Activated CD8-positive, alpha-beta memory T cell treated with anti-CD3 and anti-CD28 coated beads, Interleukin-2, amount 10 ng/mL, durations not matched to agents 7 days and 5 days (primary cell): Measurements from ENCODE around the gene FAM107B. TPM values are rescaled to one million over a fixed set of nuclear protein-coding genes. Genes with fewer than 3 reads are reported as not detected.

Experiments used
- ATAC-seq: fragments of 150-1000 bp; cut with Tn5 transposase; one replicate; pipeline ENCODE4 v1.10.0; 2021; ENCODE audit warnings: moderate library complexity
- CTCF ChIA-PET: fragments of 350-600 bp; sonication (Branson Sonifier 250); formaldehyde crosslinking; loops from one replicate; lab custom pipeline; 2021; ENCODE audit warnings: antibody characterized with exemption; lab: Charles Lee
- DNase-seq: peaks from one replicate; pipeline ENCODE4 v3.0.0-alpha.2; 2020
- H3K27ac Mint-ChIP-seq: one replicate; pipeline ENCODE4 v1.8.0; 2021; ENCODE audit warnings: mild to moderate bottlenecking, mixed read lengths
- H3K27me3 Mint-ChIP-seq: one replicate; pipeline ENCODE4 v1.8.0; 2021; ENCODE audit warnings: mixed read lengths
- H3K36me3 Mint-ChIP-seq: one replicate; pipeline ENCODE4 v1.8.0; 2021; ENCODE audit warnings: mild to moderate bottlenecking, mixed read lengths
- H3K4me1 Mint-ChIP-seq: one replicate; pipeline ENCODE4 v1.8.0; 2021; ENCODE audit warnings: mixed read lengths
- H3K4me3 Mint-ChIP-seq: one replicate; pipeline ENCODE4 v1.8.0; 2021; ENCODE audit warnings: mild to moderate bottlenecking, moderate library complexity, mixed read lengths
- H3K9me3 Mint-ChIP-seq: one replicate; pipeline ENCODE4 v1.8.0; 2022; ENCODE audit warnings: low read depth, mixed read lengths
- total RNA-seq, 2 experiments: library from RNA; stranded (reverse); gene quantifications; one replicate each; pipeline ENCODE4 v1.2.3, GENCODE V29; 2021

Gene FAM107B
- total RNA-seq, 2 experiments from 2014 or later: 114 to 208 TPM

- Mint-ChIP-seq H3K9me3 (no peaks in the 10 kb centered on the region), H3K27ac (no peak overlapping the region), H3K27me3 (peaks cover 13% of the 10 kb centered on the region), H3K4me1 (no peaks in the 10 kb centered on the region), H3K4me3 (no peak overlapping the region), H3K36me3 (no peaks in the 10 kb centered on the region)
- no peak for ATAC-seq
- CTCF ChIA-PET: no interaction called here
- no peak for DNase-seq
These were observed 3.8 kb downstream of the FAM107B start for GRCh38 chr10:14770927-14771326.

- ATAC-seq (no peak), DNase-seq (no peak)
- CTCF ChIA-PET: no interaction called here
- H3K9me3 Mint-ChIP-seq: no peaks in the 10 kb centered on the region
- H3K4me1 Mint-ChIP-seq: peaks cover 3% of the 10 kb centered on the region
- H3K4me3 Mint-ChIP-seq: no peak overlapping the region
- H3K27ac Mint-ChIP-seq: no peak overlapping the region
- H3K27me3 Mint-ChIP-seq: peaks cover 6% of the 10 kb centered on the region
- no peaks in the 10 kb centered on the region for H3K36me3 Mint-ChIP-seq
These were observed 13.3 kb downstream of the FAM107B start for GRCh38 chr10:14761372-14761771.

DNA sequence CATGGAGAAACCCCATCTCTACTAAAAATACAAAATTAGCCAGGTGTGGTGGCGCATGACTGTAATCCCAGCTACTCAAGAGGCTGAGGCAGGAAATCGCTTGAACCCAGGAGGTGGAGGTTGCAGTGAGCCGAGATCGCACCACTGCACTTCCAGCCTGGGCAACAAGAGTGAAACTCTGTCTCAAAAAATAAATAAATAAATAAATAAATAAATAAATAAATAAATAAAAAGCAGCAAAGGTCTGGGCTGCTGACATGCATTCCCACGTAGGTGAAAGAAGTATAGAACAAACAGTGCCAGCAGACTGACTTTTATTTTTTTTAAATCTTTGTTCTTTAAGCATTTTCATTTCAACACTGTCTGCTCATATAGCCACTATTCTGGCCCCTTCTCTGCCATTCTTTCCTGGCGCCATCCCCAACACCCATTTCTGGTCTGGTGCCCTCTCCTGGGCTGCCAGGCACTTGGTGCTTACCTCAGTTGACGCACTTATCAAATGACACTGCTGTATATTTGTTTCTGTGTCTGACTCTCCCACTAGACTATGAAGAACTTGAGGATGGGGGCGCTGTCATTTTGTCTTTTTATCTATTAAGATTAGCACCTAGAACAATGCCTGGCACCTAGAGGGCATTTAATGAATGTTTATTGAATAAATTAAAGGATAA is 15.6 kb downstream of the FAM107B start:
- ATAC-seq: no peak
- H3K36me3 Mint-ChIP-seq: no peaks in the 10 kb centered on the region
- CTCF ChIA-PET: no interaction called here

GRCh38 chr10:14758451-14758850 is 16.2 kb downstream of the FAM107B start:
- ATAC-seq: no peak

More for the DNA sequence above, 15.6 kb downstream of the FAM107B start:
- Mint-ChIP-seq H3K9me3 (no peaks in the 10 kb centered on the region), H3K4me3 (no peak overlapping the region), H3K4me1 (peaks cover 3% of the 10 kb centered on the region), H3K27ac (no peak overlapping the region), H3K27me3 (peaks cover 2% of the 10 kb centered on the region)
- DNase-seq: no peak

DNA sequence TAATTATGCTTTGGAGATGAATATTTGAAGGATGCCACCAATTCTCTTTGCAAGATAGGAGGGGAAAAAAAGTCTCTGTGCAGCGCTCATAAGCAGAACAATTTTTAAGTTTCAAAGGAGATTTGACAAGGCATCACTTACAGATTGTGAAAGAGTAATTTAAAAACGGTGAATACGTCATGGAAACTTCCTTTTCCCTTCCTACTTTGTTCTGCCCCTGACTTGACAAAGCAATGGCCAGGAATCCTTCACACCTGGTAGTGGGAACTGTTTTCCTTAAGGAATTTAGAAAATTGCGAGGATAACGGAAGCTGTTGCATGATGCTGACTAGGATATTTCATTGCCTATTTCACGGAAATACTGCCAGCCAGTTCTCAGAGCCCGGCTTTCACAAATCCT is 16.7 kb downstream of the FAM107B start:
- Mint-ChIP-seq H3K36me3 (no peaks in the 10 kb centered on the region), H3K4me3 (no peak overlapping the region), H3K9me3 (no peaks in the 10 kb centered on the region), H3K27me3 (peaks cover 2% of the 10 kb centered on the region), H3K27ac (no peak overlapping the region), H3K4me1 (peaks cover 3% of the 10 kb centered on the region)
- ATAC-seq: no peak
- CTCF ChIA-PET: no interaction called here
- DNase-seq: no peak

More at GRCh38 chr10:14758451-14758850, 16.2 kb downstream of the FAM107B start:
- DNase-seq: no peak
- Mint-ChIP-seq H3K9me3 (no peaks in the 10 kb centered on the region), H3K36me3 (no peaks in the 10 kb centered on the region), H3K4me3 (no peak overlapping the region), H3K27ac (no peak overlapping the region), H3K27me3 (peaks cover 2% of the 10 kb centered on the region), H3K4me1 (peaks cover 3% of the 10 kb centered on the region)
- CTCF ChIA-PET: no interaction called here

DNA sequence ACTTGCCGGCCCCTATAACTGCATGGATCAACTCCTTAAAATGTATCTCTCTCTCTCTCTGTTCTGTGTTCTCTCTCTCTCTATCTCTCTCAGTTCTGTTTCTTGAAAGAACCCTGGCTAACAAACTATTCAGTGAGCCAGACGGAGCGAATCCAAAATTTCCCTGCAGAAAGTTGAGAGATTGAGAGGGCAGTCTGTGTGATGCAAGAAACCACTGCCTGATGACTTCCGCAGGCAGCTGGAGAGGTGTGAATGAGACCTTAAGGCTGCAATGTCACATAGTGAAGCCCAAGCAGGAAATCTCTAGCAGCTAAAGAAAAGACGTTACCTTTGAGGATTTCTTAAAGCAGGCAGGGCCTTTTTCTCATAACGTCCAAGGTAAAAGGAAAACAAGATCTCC is 17.3 kb downstream of the FAM107B start:
- Mint-ChIP-seq H3K9me3 (no peaks in the 10 kb centered on the region), H3K36me3 (no peaks in the 10 kb centered on the region), H3K27ac (no peak overlapping the region), H3K4me3 (no peak overlapping the region), H3K4me1 (peaks cover 3% of the 10 kb centered on the region), H3K27me3 (peaks cover 2% of the 10 kb centered on the region)
- CTCF ChIA-PET: no interaction called here
- ATAC-seq (no peak), DNase-seq (no peak)

DNA sequence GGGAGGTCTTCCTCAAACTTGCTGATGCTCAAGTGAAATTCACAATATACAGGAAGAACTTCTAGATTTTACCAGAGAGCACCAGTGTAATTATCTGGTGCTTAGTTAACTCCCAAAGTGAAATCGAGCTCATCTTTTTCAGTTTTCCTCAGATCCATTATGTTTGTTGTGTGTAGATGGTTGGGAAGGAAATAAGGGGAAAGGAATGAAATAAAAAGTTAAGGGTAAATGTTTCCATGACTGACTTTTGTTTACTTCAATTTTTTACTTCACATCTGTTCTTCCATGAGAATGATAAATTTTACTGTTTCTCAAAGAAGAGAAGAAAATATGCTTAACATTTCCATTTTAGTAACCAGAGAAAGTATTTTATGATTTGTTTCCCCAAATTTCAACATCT is 21.3 kb downstream of the FAM107B start:
- DNase-seq: no peak
- H3K27ac Mint-ChIP-seq: no peak overlapping the region
- no peak for ATAC-seq
- CTCF ChIA-PET: no interaction called here
- no peaks in the 10 kb centered on the region for H3K36me3 Mint-ChIP-seq
- H3K27me3 Mint-ChIP-seq: peaks cover 2% of the 10 kb centered on the region
- no peak overlapping the region for H3K4me3 Mint-ChIP-seq
- H3K4me1 Mint-ChIP-seq: peaks cover 3% of the 10 kb centered on the region
- H3K9me3 Mint-ChIP-seq: no peaks in the 10 kb centered on the region

DNA sequence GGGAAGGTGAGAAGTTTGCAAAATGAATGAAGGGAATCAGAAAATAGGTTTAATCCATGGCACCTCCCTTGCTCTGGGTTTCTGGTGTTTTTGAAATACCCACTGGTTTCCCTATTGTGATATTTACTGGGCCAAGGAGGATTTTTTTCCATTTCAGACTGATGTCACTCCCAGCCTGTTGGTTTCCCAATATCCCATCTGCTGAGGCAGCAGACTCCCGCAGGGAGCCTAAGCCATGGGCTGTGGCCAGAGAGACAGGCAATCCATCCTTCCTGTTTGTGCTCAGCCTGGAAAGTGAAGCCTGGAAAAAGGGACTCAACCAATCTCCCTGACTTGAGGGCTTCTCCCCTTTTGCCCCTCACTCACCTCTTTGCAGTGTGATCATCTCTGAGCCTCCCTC is 22.8 kb downstream of the FAM107B start:
- Mint-ChIP-seq H3K4me3 (no peak overlapping the region), H3K27ac (no peak overlapping the region), H3K27me3 (peaks cover 5% of the 10 kb centered on the region), H3K36me3 (no peaks in the 10 kb centered on the region), H3K9me3 (no peaks in the 10 kb centered on the region), H3K4me1 (no peaks in the 10 kb centered on the region)
- ATAC-seq: no peak
- no peak for DNase-seq
- CTCF ChIA-PET: no interaction called here

DNA sequence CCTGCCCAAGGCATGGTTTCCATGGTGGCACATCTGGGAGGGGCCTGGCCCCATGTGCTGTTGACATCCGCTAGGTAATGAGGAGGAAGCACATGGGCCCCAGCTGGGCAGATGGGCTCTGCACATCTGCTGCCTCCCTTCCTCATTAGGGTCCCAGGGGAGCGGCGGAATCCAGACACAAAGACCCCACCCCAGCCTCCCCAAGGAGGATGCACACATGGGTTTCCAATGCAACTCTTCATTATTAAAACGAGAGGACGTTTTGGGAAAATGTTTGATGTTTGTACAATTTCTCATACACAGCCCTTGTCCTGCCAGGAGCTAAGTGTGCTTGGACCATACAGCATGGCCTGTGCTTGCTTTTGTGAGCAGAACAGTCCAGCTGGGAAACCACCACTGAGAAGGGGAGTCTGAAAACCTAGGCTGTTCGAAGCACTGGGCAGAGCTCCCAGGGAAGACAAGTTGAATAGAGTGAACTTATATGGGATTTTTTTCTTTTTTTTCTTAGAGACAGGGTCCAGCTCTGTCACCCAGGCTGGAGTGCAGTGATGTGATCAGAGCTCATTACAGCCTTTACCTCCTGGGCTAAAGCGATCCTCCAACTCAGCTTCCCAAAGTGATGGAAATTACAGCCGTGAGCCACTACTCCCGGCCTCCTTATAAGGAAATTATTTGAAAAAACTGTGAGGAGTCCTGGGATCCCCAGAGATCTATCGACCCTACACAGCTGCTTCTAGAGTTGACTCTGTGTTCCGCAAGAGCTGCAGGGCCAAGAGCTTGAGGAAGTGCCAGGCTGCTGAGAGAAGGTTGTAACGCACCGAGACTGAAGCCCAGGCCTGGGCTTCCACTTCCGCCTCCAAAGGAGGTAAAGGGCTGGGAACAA is 23.4 kb downstream of the FAM107B start:
- CTCF ChIA-PET: no interaction called here
- Mint-ChIP-seq H3K4me3 (no peak overlapping the region), H3K36me3 (no peaks in the 10 kb centered on the region), H3K27ac (no peak overlapping the region), H3K27me3 (peaks cover 5% of the 10 kb centered on the region), H3K4me1 (no peaks in the 10 kb centered on the region), H3K9me3 (no peaks in the 10 kb centered on the region)
- DNase-seq (no peak), ATAC-seq (no peak)

GRCh38 chr10:14749070-14749809 is 25.5 kb downstream of the FAM107B start:
- CTCF ChIA-PET: interaction anchor here (0.5 kb wide), 1 partner anchor 24 kb away, joined by 4 read pairs; no protein-coding TSS in a partner anchor
- Mint-ChIP-seq H3K4me1 (no peaks in the 10 kb centered on the region), H3K27ac (no peak overlapping the region), H3K4me3 (no peak overlapping the region), H3K36me3 (no peaks in the 10 kb centered on the region), H3K9me3 (peaks cover 3% of the 10 kb centered on the region), H3K27me3 (peaks cover 10% of the 10 kb centered on the region)
- no peak for ATAC-seq
- DNase-seq: no peak

DNA sequence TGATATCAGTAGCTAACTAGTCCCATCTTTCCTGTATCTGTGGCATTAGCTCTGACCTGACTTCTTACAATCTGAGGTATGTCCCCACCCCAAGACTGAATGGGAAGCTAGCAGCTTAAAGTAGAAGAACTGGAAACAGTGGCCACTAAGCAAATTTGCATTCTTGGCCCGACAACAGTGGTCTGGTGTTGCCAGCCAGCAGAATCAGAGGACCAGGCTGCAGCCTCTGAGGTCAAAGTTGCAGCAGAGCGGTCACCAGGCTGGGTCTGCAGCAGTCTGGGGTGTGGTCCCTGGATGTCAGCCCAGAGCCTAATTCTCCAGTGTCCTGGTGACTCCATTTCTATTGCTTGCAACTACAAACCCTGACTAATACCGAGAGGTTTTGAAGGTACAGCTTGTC is 26.3 kb downstream of the FAM107B start:
- Mint-ChIP-seq H3K27ac (no peak overlapping the region), H3K27me3 (peaks cover 10% of the 10 kb centered on the region)
- CTCF ChIA-PET: no interaction called here

GRCh38 chr10:14742815-14743214 is 31.9 kb downstream of the FAM107B start:
- Mint-ChIP-seq H3K4me3 (no peak overlapping the region), H3K36me3 (peaks cover 5% of the 10 kb centered on the region), H3K27ac (no peak overlapping the region), H3K27me3 (peaks cover 8% of the 10 kb centered on the region), H3K9me3 (peaks cover 3% of the 10 kb centered on the region), H3K4me1 (peaks cover 6% of the 10 kb centered on the region)
- CTCF ChIA-PET: no interaction called here
- DNase-seq: no peak
- no peak for ATAC-seq

More for the DNA sequence above, 26.3 kb downstream of the FAM107B start:
- H3K4me3 Mint-ChIP-seq: no peak overlapping the region
- no peak for ATAC-seq
- H3K4me1 Mint-ChIP-seq: no peaks in the 10 kb centered on the region
- H3K36me3 Mint-ChIP-seq: peaks cover 3% of the 10 kb centered on the region
- peaks cover 3% of the 10 kb centered on the region for H3K9me3 Mint-ChIP-seq
- DNase-seq: no peak

DNA sequence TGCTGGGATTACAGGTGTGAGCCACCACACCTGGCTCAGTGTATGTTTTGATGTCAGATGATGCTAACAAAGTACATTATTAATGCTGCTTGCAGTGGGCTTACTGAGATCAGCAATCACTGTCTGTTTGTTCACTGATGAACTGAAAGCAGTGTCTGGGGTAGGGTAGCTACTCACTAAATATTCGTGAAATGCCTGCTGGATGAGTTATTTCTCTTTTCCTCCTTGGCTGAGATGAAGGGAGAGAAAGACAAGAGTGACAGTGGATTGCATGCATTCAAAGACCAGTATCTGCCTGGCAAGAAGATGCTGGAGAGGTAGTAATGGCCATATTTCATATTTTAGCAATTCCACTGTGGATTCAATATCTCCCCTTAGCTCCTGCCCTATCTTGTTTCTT is 32.3 kb downstream of the FAM107B start:
- Mint-ChIP-seq H3K27ac (no peak overlapping the region), H3K36me3 (peaks cover 5% of the 10 kb centered on the region), H3K9me3 (peaks cover 3% of the 10 kb centered on the region), H3K27me3 (peaks cover 7% of the 10 kb centered on the region), H3K4me1 (peaks cover 6% of the 10 kb centered on the region), H3K4me3 (no peak overlapping the region)
- CTCF ChIA-PET: no interaction called here
- DNase-seq (no peak), ATAC-seq (no peak)
